ENCODE results near the gene CD22. TPM values are rescaled to one million over a fixed set of nuclear protein-coding genes. Genes with fewer than 3 reads are reported as not detected.
"Not testable (repeated sequence)": the region's sequence is repeated elsewhere in the genome, so short reads cannot be mapped to it uniquely, and the experiment has no call there.

CD22 gene
- total RNA-seq, 3 donors from 2014 or later (not counting 1 experiment from before 2014, with no cell fraction given), result 4.3 to 7.0 (median 6.0) TPM

- DNase-seq (no peak), ATAC-seq (no peak)
- intact Hi-C loops (cut with micrococcal nuclease), result no loop called here
- Mint-ChIP-seq H3K4me1 (no peaks in the 10 kb centered on the region), H3K4me3 (no peak overlapping the region), H3K36me3 (no peaks in the 10 kb centered on the region), H3K27ac (no peak overlapping the region), H3K9me3 (no peaks in the 10 kb centered on the region), H3K27me3 (ENCODE audit: low read depth in 2 of 2) (peaks cover 16 to 28% of the 10 kb centered on the region in 2 donors)
- Histone ChIP-seq H3K27me3 (ENCODE audit: control insufficient read depth, insufficient read depth, low read length) (no peaks in the 10 kb centered on the region), H3K4me3 (ENCODE audit: low read length) (no peak overlapping the region), H3K4me1 (ENCODE audit: control insufficient read depth, insufficient read depth, low read length) (no peaks in the 10 kb centered on the region), H3K9me3 (ENCODE audit: control insufficient read depth, insufficient read depth, low read length) (no peaks in the 10 kb centered on the region), H3K27ac (ENCODE audit: low read length) (no peak overlapping the region), H3K36me3 (ENCODE audit: control insufficient read depth, insufficient read depth, low read length) (no peaks in the 10 kb centered on the region)
- WGBS (ENCODE audit: insufficient coverage), result 76% methylated on average over 1 of the region's 1 CpG
- no peak for TF ChIP-seq CTCF (IDR thresholded peaks at IDR 0.05)
Measured at GRCh38 chr19:35377656-35378055, 48.7 kb downstream of the CD22 start.

GRCh38 chr19:35378356-35378755 lies 49.4 kb downstream of the CD22 start:
- WGBS (ENCODE audit: insufficient coverage), result 99% methylated on average over 3 of the region's 3 CpGs
- no peak for TF ChIP-seq CTCF (IDR thresholded peaks at IDR 0.05)
- no peaks in the 10 kb centered on the region for H3K36me3 Mint-ChIP-seq
- no peak for DNase-seq
- peaks cover 16 to 31% of the 10 kb centered on the region in 2 donors for H3K27me3 Mint-ChIP-seq (ENCODE audit: low read depth in 2 of 2)
- no peak overlapping the region for H3K27ac Mint-ChIP-seq
- H3K27me3 ChIP-seq (ENCODE audit: control insufficient read depth, insufficient read depth, low read length), result no peaks in the 10 kb centered on the region
- H3K4me3 Mint-ChIP-seq, result no peak overlapping the region
- no peaks in the 10 kb centered on the region for H3K9me3 Mint-ChIP-seq
- H3K27ac ChIP-seq (ENCODE audit: low read length), result no peak overlapping the region
- ATAC-seq, result no peak
- H3K4me1 Mint-ChIP-seq, result no peaks in the 10 kb centered on the region
- intact Hi-C loops (cut with micrococcal nuclease), result no loop called here
- H3K4me1 ChIP-seq (ENCODE audit: control insufficient read depth, insufficient read depth, low read length), result no peaks in the 10 kb centered on the region
- no peaks in the 10 kb centered on the region for H3K9me3 ChIP-seq (ENCODE audit: control insufficient read depth, insufficient read depth, low read length)
- no peak overlapping the region for H3K4me3 ChIP-seq (ENCODE audit: low read length)
- H3K36me3 ChIP-seq (ENCODE audit: control insufficient read depth, insufficient read depth, low read length), result no peaks in the 10 kb centered on the region

- H3K9me3 Mint-ChIP-seq; ATAC-seq; intact Hi-C loops (cut with micrococcal nuclease); H3K4me1 Mint-ChIP-seq; H3K36me3 Mint-ChIP-seq; H3K27ac Mint-ChIP-seq; H3K4me1 ChIP-seq (ENCODE audit: control insufficient read depth, insufficient read depth, low read length); H3K9me3 ChIP-seq (ENCODE audit: control insufficient read depth, insufficient read depth, low read length); H3K4me3 Mint-ChIP-seq; DNase-seq; H3K27ac ChIP-seq (ENCODE audit: low read length); H3K36me3 ChIP-seq (ENCODE audit: control insufficient read depth, insufficient read depth, low read length); H3K4me3 ChIP-seq (ENCODE audit: low read length); H3K27me3 ChIP-seq (ENCODE audit: control insufficient read depth, insufficient read depth, low read length): not testable (repeated sequence)
- 97% methylated on average over 5 of the region's 5 CpGs for WGBS (ENCODE audit: insufficient coverage)
- H3K27me3 Mint-ChIP-seq (ENCODE audit: low read depth in 2 of 2), result peaks cover 16 to 26% of the 10 kb centered on the region in 2 donors
Measured at GRCh38 chr19:35379545-35379944, 50.6 kb downstream of the CD22 start.

GRCh38 chr19:35379992-35380391 lies 51.0 kb downstream of the CD22 start:
- intact Hi-C loops (cut with micrococcal nuclease), result no loop called here
- H3K36me3 Mint-ChIP-seq, result no peaks in the 10 kb centered on the region
- Histone ChIP-seq H3K27me3 (ENCODE audit: control insufficient read depth, insufficient read depth, low read length) (no peaks in the 10 kb centered on the region), H3K36me3 (ENCODE audit: control insufficient read depth, insufficient read depth, low read length) (no peaks in the 10 kb centered on the region), H3K9me3 (ENCODE audit: control insufficient read depth, insufficient read depth, low read length) (no peaks in the 10 kb centered on the region), H3K4me3 (ENCODE audit: low read length) (no peak overlapping the region), H3K27ac (ENCODE audit: low read length) (no peak overlapping the region), H3K4me1 (ENCODE audit: control insufficient read depth, insufficient read depth, low read length) (no peaks in the 10 kb centered on the region)
- peaks cover 12 to 28% of the 10 kb centered on the region in 2 donors for H3K27me3 Mint-ChIP-seq (ENCODE audit: low read depth in 2 of 2)
- WGBS (ENCODE audit: insufficient coverage), result 68% methylated on average over 1 of the region's 1 CpG
- H3K4me1 Mint-ChIP-seq, result no peaks in the 10 kb centered on the region
- H3K4me3 Mint-ChIP-seq, result no peak overlapping the region
- no peak overlapping the region for H3K27ac Mint-ChIP-seq
- no peak for TF ChIP-seq CTCF (IDR thresholded peaks at IDR 0.05)
- H3K9me3 Mint-ChIP-seq, result no peaks in the 10 kb centered on the region
- DNase-seq, result no peak
- no peak for ATAC-seq
